Inferior parietal cortex (tissue), 1 donor: Measurements from ENCODE around the gene TENT4B.
"Not testable (repeated sequence)": the region's sequence is repeated elsewhere in the genome, so short reads cannot be mapped to it uniquely, and the experiment has no call there.

ENCODE experiments used
- DNase-seq: peaks from one replicate; pipeline ENCODE4 v3.0.0-alpha.2; 2016; ENCODE audit errors: extremely low spot score

TENT4B gene

GRCh38 chr16:50154420-50154950, 1.4 kb downstream of the TENT4B start:
- DNase-seq = no peak

- no peak for DNase-seq
These were observed 2.8 kb downstream of the TENT4B start for GRCh38 chr16:50155925-50156324.

DNA sequence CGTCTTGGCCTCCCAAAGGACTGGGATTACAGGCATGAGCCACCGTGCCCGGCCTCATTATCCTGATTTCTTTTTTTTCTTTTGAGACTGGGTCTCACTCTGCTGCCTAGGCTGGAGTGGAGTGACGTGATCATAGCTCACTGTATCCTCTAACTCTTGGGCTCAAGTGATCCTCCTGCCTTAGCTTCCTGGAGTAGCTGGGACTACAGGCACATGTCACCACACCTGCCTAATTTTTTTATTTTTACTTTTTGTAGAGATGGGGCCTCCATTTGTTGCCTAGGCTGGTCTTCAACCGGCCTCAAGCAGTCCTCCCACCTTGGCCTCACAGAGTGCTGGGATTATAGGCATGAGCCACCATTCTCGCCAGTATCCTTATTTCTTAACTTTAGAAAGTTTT, 3.5 kb downstream of the TENT4B start:
- DNase-seq = no peak

GRCh38 chr16:50160495-50161164, 7.5 kb downstream of the TENT4B start:
- DNase-seq = no peak

- DNase-seq = no peak
These were observed 8.8 kb downstream of the TENT4B start for GRCh38 chr16:50161950-50162349.

DNA sequence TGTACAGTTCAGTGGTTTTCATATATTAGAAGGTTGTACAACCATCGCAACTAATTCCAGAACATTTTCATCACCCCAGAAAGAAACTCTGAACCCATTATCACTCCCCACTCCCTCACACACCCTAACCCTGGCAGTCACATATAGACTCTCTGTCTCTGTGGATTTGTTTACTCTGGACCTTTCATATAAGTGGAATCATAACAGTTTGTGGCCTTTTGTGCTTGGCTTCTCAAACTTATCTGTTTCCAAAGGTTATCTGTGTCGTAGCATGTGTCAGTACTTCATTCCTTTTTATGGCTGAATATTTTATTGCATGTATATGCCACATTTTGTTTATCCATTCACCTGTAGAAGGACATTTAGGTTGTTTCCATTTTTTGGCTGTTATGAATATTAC, 12.4 kb downstream of the TENT4B start:
- no peak for DNase-seq

DNA sequence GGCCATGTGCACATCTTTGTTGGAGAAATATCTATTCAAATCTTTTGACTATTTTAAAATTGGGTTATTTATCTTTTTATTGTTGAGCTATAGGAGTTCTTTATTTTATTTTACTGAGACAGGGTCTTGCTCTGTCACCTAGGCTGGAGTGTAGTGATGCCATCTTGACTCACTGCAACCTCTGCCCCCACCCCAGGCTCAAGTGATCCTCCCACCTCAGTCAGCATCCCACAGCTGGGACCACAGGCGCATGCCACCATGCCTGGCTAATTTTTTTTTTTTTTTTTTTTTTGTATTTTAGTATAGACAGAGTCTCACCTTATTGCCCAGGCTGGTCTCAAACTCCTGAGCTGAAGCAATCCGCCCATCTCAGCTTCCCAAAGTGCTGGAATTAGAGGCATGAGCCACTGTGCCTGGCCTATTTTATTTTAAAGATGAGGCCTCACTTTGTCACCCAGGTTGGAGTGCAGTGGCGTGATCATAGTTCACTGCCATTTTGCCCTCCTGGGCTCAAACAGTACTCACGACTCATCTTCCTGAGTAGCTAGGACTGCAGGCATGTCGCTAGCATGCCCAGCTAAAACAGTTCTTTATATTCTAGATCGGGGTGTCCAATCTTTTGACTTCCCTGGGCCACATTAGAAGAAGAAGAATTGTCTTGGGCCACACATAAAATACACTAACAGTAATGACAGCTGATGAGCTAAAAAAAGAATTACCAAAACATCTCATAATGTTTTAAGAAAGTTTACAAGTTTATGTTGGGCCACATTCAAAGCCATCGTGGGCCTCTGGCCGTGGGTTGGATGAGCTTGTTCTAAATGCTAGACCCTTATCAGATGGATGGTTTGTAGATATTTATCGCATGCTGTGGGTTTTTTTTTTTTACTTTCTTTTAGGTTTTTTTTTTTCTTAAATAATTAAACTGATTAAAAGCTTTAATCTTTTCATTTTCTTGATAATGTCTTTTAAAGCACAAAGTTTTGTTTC, 13.7 kb downstream of the TENT4B start:
- no peak for DNase-seq

- DNase-seq = no peak
These were observed 14.4 kb downstream of the TENT4B start for GRCh38 chr16:50167556-50167955.

GRCh38 chr16:50169555-50170096, 16.5 kb downstream of the TENT4B start:
- DNase-seq = no peak

- DNase-seq = not testable (repeated sequence)
These were observed 18.7 kb downstream of the TENT4B start for GRCh38 chr16:50171773-50172172.

- DNase-seq = no peak
These were observed 19.3 kb downstream of the TENT4B start for GRCh38 chr16:50172195-50172922.

DNA sequence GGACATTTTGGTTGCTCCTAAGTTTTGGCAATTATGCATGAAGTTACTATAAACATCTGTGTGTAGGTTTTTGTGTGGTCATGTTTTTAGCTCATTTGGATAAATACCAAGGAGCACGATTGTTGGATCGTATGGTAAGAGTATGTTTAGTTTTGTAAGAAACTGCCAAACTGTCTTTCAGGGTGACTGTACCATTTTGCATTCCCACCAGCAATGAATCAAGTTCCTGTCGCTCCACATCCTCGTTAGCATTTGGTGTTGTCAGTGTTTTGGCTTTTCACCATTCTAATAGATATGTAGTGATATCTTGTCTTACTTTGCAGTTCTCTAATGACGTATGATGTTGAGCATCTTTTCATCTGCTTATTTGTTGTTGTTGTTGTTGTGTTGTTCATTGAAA, 20.2 kb downstream of the TENT4B start:
- no peak for DNase-seq

- DNase-seq = no peak
These were observed 25.4 kb downstream of the TENT4B start for GRCh38 chr16:50178491-50178941.

GRCh38 chr16:50182441-50182840, 29.3 kb downstream of the TENT4B start:
- DNase-seq = no peak

DNA sequence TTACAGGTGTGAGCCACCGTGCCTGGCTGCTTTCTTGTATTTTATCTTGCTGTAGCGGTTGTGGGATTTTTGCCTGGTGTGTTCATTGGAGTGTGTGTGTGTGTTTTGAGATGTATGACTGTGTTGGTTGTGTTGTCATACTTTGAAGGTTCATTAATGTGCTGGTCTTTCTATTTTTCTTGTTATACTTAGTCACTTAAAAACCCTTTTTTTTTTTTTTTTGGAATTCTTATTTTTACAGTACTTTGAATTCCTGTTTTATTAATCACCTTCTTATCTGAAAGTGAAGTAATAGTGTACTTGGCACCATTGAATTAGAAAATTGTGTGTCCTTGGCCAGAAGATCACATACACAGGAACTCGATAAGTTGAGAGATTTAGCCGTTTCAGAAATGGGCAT, 30.2 kb downstream of the TENT4B start:
- DNase-seq = no peak

DNA sequence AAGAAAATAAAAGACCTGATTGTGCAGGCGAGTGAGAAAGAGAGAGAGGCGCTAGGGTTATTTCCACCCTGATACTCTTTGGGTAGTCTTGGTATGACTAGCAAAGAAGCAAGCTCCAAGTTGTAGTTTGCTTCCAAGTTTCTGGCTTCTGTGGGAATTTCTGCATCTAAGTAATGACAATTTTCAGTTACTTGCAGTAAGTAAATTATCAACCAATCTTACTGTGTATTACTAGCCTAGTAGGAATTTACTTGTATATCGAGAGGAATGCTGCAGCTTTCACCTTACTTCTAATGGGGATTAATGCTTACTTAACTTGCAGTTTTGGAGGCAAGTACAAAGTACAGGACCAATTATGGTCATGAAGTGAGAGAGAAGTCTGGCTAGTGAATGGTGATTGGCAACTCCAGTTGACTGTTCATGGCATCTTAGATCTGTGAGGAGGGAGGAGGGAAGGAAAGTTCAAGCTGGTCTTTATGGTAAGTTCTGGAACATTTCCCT, 31.9 kb downstream of the TENT4B start:
- no peak for DNase-seq

- no peak for DNase-seq
These were observed 35.6 kb downstream of the TENT4B start for GRCh38 chr16:50188619-50189136.

GRCh38 chr16:50190292-50190691, 37.2 kb downstream of the TENT4B start:
- DNase-seq = no peak

DNA sequence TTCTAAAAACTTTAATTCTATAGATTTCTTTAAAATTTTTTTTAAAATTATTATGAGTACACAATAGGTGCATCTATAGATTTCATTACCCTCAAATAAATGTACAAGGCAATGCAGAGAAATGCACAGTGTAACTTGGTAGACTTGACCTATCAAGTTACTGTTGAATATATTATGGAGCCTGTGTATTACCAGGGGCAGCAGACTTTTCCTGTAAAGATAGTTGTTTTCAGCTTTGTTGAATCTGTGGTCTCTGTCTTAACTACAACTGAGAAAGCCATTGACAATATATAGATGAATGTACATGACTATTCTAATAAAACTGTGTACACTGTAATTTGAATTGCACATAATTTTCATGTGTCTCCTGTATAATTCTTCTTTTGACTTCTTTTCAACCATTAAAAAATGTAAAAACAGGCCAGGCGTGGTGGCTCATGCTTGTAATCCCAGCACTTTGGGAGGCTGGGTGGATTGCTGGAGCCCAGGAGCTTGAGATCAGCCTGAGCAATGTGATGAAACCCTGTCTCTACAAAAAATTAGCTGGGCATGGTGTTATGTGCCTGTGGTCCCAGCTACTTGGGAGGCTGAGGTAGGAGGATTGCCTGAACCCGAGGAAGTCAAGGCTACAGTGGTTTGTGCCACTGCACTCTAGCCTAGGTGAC, 39.4 kb downstream of the TENT4B start:
- DNase-seq = no peak

GRCh38 chr16:50193594-50193993, 40.5 kb downstream of the TENT4B start:
- no peak for DNase-seq

GRCh38 chr16:50195276-50195675, 42.2 kb downstream of the TENT4B start:
- DNase-seq = no peak
